NCI-H1930 (cell line): ENCODE measurements around the gene CDC42BPA.
"Not testable (repeated sequence)": the region's sequence is repeated elsewhere in the genome, so short reads cannot be mapped to it uniquely, and the experiment has no call there.

Experiments
- DNase-seq, 2 experiments: peaks; one replicate each; lab custom pipeline; 2025; lab: John Stamatoyannopoulos, UW

Gene CDC42BPA

DNA sequence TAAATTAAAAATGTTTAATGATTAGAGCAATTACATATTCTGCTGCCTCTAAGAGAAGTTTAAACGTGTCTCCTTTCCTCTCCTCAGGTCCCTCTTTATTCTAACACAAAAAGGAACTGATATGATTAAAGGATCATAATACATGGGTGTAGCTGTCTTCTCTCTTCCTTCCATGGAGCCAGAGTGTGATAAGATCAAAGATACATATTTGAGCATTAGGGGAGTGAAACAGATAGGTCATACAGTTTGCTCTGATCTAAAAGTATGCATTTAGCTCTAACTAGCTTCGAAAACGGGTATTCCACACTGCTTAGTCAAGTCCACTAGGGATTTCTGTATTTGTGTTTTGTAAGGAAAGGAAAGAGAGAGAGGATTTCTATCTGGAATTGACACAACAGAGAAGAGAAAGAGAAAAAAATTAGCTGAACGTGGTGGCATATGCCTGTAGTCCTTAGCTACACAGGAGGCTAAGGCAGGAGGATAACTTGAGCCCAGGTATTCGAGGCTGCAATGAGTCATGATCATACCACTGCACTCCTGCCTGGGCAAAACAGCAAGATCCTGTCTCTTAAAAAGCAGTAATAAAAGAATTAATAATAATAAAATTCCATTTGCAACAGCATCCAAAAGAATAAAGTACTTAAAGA, 63.1 kb downstream of the CDC42BPA start:
- DNase-seq, result no peak

DNA sequence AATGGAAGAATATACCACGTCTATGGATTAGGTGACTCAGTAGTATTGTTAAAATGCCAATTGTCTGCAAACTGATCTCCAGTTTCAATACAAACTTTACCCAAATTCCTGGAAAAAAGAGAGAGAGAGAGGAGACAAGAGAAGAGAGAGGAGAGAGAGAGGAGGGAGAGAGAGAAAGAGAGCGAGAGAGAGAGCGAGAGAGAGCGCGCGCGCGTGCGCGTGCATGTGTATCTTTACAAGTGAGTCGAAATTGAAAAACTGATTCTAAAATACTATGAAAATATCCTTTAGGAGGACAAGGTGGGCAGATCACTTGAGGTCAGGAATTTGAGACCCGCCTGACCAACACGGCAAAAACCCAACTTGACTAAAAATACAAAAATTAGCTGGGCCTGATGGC, 65.2 kb downstream of the CDC42BPA start:
- DNase-seq, result no peak

DNA sequence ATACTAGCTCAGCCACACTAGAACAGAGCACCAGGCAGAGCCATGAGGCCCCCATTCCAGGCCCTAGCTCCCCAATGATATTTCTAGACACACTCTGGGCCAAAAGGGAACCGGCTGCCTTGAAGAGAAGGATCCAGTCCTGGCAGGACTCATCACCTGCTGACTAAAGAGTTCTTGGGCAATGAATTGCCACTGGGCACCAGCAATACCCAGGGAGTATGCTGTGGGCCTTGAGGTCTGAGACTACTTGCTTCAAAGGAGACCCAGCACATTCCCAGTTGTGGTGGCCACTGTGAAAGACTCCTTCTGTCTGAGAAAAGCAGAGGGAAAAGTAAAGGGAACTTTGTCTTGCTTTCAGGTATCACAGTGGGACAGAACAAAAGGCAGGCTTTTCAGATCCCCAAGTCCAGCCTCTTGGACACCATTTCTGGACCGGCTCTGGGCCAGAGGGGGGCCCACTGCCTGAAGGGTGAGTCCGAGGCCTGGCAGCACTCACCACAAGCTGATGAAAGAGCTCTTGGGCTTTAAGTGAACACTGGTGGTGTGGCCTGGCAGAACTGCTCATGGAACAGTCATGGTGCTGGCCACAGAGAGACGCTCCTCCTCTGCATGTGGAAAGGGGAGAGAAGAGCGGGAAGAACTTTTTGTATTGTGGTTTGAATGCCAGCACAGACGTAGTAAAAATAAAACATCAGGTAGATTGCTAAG, 72.5 kb downstream of the CDC42BPA start:
- DNase-seq, result no peak

DNA sequence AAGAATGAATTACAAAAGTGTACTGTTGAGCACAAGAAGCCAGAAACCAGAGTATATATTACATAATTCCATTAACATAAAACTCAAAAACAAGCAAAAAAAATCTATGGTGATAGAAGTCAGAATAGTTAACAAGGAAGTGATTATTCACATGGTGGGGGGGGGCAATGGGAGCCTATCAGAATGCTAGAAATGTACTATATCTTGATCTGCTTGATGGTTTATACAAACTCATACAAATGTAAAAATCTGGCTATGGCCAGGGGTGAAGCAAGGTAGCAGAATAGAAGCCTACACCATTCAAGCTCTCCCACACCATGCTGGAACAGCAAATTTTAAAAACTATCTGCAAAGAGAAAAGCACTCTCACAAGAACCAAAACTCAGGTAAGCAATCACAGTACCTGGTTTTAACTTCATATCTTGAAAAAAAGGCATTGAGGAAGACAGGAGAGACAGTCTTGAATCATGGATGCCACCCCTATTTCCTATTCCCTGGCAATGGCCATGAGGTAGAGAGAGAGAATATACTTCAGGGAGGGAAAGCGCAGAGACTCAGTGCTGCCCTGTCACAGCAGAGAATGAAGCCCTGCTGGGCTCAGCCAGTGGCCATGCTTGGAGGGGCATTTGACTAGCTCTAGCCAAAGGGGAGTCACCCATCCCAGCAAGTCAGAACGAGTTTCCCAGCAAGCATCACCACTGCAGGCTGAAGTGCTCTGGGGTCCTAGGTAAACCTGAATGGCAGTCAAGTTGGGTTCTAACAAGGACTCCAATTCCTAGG, 73.8 kb downstream of the CDC42BPA start:
- DNase-seq, result no peak

DNA sequence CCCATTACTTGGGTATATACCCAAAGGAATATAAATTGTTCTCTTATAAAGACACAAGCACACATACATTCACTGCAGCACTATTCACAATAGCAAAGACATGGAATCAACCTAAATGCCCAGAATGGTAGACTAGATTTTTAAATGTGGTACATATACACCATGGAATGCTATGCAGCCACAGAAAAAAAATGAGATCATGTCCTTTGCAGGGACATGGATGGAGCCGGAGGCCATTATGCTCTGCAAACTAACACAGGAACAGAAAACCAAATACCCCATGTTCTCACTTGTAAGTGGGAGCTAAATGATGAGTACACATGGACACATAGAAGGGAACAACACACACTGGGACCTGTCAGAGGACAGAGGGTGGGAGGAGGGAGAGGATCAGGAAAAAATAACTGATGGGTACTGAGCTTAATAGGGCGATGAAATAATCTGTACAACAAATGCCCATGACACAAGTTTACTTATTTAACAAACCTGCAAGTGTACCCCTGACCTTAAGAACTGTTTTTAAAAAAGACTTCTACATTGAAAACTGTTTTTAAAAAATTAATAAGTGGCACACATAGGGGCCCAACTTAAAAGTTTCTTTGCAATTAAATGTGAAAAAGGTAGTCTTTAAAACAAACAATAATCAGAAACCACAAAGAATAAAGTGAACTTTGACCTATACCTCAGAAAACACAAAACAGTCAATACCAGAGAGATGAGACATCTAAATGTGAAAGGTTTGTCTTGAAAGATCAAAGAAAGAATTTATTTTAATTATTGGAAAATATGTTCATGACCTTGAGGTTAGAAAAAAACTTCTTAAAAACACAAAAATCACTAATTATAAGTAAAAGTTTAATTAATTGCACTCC, 75.2 kb downstream of the CDC42BPA start:
- DNase-seq, result no peak

DNA sequence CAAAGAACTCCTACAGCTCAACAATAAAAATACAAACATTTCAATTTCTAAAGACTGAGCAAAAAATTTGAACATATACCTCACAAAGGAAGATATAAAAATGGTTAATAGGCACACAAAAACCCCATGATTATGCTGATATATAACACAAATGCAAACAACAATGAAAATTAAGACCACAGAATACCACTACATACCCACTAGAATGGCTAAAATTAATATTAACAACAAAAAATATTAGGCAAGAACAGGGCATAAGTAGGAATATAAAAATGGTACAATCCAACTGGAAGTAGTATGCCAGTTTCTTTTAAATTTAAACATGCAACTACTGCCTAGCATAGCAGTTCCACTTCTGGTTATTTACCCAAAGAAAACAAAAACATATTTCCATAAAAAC, 77.3 kb downstream of the CDC42BPA start:
- DNase-seq, result no peak

DNA sequence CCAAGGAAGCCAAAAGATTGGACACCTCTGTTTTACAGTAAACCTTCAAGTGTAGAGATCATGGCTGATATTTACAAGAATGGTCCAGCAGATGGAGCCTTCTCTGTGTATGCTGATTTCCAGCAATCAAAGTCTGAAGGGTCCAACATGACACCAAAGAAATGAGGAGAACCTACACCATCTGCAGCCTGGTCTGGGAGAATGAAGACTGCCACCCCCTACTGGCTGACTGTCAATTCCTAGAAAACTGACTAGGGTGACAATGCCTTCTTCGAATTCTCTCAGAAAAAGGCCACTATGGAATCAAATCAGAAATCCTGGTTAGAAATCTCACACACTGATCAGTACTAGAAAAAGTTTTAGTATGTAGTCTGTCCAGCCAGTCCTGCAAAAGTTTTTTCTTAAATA, 83.3 kb downstream of the CDC42BPA start:
- peak in 1 of 2 experiments; percentile 3 for DNase-seq

DNA sequence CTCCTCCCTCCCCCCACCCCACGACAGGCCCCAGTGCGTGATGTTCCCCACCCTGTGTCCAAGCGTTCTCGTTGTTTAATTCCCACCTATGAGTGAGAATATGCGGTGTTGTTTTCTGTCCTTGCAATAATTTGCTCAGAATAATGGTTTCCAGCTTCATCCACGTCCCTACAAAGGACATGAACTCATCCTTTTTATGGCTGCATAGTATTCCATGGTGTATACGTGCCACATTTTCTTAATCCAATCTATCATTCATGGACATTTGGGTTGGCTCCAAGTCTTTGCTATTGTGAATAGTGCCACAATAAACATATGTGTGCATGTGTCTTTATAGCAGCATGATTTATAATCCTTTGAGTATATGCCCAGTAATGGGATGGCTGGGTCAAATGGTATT, 87.2 kb downstream of the CDC42BPA start:
- not testable (repeated sequence) for DNase-seq

DNA sequence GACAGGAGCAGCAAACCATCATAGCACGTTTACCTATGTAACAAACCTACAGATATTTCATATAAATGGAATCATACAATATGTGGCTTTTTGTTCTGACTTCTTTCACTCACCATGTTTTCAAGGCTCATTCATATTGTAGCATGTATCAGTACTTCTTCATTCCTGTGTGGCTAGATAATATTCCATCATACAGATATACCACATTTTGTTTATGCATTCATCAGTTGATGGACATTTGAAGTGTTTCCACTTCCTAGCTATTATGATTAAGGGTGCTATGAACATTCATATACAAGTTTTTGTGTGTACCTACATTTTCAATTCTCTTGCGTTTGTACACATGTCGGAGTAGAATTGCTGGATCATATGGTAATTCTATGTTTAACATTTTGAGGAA, 90.1 kb downstream of the CDC42BPA start:
- DNase-seq, result no peak

DNA sequence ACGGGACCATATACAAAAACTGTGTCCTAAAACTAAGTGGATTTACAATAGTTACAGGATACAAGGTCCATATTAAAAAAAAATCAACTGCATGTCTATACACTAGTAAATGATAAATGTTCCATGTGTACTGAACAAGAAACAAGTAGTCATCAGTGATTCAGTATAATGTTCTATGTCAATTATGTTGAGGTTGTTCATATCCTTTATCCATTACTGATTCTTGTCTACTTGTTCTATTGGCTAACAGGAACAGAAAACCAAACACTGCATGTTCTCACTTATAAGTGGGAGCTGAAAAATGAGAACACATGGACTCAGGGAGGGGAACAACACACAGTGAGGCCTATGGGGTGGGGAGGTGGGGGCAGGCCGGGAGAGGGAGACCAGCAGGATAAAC, 90.5 kb downstream of the CDC42BPA start:
- no peak for DNase-seq

DNA sequence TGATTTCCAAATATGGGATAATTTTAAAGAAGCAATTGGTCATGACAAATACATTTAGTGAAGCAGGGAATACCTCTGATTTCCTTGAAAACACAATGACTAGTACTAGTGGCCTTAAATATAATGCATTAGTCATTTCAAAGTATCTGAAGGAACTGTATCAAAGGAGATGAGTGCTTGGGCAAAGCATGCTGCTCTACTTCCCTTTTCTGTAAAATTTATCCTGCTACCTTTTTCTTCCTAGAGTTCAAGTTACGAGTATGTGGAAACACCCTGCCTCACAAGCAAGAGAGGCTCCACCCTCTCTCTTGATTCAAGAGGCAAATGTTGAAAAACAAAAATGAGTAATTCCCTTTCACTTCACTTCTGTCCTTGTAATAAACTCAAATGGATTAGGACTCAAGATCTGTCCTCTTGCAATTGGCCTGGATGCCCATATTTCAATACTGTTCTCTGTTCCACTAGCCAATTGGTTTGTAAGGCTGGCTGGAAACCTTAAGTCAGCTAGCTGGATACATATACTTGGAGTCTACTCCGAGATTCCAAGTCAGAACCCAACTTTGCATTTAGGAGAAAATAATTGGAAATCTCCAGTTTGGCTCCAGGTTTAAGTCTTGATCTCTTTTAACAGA, 92.5 kb downstream of the CDC42BPA start:
- DNase-seq, result no peak

DNA sequence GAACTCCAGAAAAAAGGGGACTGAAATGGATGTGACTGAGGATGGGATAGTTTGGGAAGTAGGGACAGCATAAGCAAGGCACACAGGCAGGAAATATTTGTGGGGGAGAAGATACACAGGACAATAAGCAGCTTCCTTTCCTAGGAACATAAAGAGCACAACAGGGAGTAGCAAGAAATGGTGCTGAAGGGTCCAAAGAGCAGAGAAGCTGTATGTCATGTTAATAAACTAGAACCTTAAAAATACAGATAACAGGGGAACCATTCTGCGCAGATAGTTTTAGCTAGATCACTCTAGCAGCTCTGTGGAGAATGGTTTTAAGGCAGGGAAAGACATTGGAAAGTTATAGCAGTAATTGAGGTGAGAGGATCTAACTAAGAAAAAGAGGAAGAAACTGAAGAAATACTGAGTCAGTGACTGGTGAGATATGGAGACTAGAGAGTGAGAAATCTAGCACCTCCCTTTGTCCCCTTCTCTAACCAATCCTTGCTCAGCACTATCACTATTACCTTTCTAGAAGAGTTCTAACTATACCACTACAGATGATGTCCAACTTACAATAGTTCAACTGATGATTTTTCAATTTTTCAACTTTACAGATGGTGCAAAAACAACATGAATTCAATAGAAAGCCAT, 95.0 kb downstream of the CDC42BPA start:
- DNase-seq, result no peak

DNA sequence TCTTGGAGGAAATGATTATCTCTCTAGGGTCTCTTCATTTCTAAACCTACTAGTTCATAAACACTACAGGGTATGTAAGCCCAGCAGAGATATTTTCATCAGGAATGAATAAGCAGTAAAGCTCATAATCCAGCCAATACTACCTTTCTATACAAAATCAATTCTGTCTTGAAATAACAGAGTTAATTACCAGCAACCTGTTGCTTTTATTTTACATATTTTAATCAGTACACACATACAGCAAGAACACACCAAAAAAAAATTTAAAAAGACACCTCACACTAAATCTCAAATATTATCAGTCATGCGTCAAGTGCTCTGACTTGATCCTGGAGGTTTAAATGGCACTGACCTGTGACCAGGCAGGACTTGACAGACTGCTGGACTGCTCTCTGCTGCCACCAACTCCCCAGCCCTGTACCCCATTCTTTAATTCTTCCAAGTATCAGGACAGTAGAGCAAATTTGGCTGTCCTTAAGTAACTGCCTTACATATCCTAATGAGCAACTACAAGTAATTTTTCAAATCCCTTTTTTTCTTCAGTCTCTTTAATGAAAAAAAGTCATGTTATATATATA, 98.5 kb downstream of the CDC42BPA start:
- no peak for DNase-seq

DNA sequence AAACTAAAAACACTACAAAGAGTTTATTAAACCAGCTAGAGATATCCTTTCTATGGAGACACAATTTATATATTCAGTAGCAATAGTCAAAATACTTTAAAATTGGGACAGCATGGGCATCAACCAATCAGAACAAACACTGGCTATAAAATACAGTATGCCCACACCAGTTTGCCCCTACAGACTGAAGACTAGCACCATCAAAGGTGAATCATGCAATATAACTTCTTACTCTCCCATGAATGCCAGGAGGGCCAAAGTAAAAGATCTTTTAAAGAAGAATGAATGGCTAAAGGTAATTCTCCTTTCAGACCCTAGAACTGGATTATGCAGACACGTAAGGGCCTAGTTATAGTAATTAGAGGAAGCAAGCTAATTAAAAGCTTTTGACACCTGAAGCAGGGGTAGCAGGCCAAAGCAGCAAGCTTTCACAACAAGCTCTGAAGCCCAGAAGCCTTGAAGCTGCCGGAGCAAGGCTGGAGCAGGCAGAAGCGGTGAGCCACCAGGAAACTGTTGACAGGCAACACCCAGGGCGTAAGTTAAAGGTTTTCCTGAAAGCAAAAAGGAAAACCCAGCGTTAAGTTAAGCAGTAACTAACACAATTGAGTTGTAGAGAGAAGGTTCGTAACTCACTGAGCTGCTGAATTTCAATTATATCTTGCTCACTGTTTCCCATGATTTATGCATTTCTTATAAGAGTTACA, 99.3 kb downstream of the CDC42BPA start:
- no peak for DNase-seq

DNA sequence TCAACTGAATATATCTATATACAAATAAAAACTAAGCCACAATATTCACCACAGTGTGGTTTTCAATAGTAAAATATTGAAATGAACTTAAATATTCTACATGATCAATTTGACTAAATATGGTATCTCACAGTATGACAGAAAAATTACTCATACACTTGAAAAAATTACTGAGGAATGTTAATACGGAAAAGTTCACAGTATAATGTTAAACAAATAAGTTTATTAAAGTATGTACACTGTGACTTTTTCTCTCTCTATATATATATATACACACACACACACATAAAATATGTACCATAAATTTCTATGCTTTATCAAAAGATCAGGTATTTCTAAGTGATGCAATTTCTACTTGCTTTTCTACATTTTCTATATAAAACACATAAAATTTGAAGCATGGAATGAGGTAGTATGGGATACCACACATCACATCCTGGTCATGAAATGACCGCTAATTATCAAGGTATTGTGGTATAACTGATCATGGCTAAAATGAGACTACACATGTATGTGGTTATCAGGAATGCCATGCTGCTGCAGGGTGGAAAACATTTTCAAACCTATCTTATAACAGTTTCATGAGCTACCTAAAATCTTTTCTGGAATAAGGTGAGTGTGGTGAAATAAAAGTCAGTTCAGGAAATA, 102.3 kb downstream of the CDC42BPA start:
- DNase-seq, result no peak

DNA sequence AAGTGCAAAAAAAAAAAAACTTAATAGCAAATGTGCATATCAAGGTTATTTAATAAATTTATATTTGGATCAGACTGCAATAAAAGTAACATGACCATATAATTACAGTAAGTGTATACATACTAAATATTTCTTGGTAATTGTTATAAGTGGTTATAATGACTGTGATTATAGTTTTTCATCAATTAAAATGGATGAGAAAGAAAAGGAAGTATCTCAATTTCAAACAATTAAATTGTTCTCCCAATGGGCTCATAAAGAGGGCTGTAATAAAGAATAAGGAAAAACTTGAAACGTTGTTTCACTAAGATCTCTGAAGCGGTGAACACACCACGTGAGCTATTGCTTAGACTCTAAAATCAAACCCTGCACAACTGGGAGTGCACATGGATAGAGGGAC, 104.1 kb downstream of the CDC42BPA start:
- DNase-seq, result no peak

DNA sequence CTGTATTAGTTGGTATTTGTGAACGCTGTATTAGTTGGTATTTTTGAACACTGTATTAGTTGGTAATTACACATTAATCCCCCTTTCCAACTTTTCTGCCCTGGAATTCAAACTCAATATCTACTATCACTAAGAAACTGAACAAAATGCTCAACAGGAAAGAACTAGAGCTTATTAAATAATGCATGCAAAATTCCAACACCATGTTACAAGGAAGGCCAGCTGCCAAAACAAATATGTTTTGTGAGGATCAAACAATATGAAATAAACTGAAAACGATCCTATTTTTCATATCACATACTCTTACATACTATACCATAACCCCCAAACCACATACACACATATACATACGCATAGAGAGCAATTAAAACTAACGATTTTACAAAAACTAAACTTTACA, 104.9 kb downstream of the CDC42BPA start:
- no peak for DNase-seq

DNA sequence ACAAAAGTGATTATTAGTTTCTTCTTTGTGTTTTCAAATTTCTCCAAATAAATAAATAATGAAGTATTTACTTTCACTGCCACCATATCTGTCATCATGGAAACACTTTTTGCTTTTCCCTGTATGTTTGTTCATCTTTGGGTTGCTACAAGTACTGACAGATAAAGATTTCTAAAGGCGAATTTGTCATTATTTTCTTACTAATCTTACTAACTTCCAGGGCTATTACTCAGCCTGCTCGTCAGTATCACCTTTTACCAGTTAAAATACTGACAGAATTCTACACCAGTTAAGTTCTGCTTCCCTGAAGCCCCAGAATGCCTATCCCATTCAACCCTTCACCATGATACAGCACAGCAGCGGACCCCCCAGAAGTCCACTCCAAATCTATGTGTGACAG, 106.1 kb downstream of the CDC42BPA start:
- DNase-seq, result no peak

DNA sequence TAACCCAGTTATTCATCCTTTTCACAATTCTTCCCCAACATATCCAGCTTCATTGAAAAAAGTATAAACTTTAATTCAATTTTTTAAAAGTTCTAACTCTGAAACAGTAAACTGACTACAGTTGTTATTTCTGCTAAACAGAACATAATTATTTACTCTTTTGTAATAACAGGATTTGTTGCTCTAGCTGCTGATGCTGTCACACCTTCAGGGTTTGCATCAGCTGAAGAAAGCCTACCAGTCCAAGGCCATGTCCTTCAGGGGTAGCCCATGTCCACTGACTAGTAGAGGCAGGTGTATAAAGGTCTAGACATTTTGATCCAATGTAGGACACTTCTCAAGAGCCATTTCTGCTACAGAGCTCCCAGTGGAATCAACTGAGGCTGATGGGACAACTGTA, 107.7 kb downstream of the CDC42BPA start:
- DNase-seq, result no peak

DNA sequence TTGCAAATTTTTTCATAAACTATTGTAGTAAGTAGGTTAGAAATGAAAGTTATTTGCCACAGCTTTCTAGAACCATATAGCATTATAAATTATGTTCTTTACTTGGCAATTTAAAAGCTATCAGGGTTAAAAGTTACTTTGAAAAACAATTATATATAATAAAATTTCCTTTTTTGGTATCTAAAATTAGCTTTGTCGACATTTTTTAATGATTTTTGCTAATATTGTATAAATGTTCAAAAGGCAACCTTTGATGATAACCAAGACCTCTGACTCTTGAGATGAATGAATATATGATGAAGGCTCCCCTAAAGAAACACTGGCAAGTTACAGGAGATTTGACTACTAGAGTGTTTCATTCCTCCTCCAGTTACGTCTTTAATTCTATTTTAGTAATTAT, 121.2 kb downstream of the CDC42BPA start:
- no peak for DNase-seq
